Lower leg skin (tissue), 4 donors: ENCODE results near the gene GGCT. TPM values are rescaled to one million over a fixed set of nuclear protein-coding genes. Genes with fewer than 3 reads are reported as not detected.

Experiments
- DNase-seq, 2 donors: peaks; one replicate each; pipeline ENCODE4 v3.0.0-alpha.2; 2019; ENCODE audit warnings: low spot score in 2 of 2
- H3K4me3 ChIP-seq: fragments of 200-600 bp; sonication (generic); 2 replicates; pipeline ENCODE4 v1.5.1; 2017; ENCODE audit warnings: mild to moderate bottlenecking, low read depth; ENCODE audit not compliant: poor library complexity, severe bottlenecking
- CTCF ChIP-seq, 3 donors: fragments of 450-650 bp; IDR thresholded peaks; one replicate each; pipeline ENCODE4 v1.5.1; 2016; ENCODE audit warnings: antibody characterized with exemption in 3 of 3, mild to moderate bottlenecking in 3 of 3, moderate library complexity in 2 of 3
- POLR2A ChIP-seq, 2 donors: fragments of 450-650 bp; IDR thresholded peaks; one replicate each; pipeline ENCODE4 v1.6.1; 2016 to 2017; ENCODE audit warnings: antibody characterized with exemption in 2 of 2, mild to moderate bottlenecking in 1 of 2, moderate library complexity in 1 of 2
- WGBS, 2 donors: methylation state at CpG; one replicate each; pipeline ENCODE4 v1.1.5; 2018; 5-methylcytosine and 5-hydroxymethylcytosine counted together
- intact Hi-C: fragments of 100-400 bp; cut with DNase I; formaldehyde crosslinking; loops from one replicate; pipeline ENCODE4 v1.15.0; 2023; ENCODE audit warnings: low total_unique reads
- total RNA-seq, 4 donors: library from RNA; depleted of rRNA; stranded (reverse); fragments of >200 nt; gene quantifications; one replicate each; pipeline ENCODE4 v1.1.0, GENCODE V29; 2016

GGCT gene
- total RNA-seq, 4 donors from 2014 or later, result 40.0 to 66.2 (median 60.8) TPM

DNA sequence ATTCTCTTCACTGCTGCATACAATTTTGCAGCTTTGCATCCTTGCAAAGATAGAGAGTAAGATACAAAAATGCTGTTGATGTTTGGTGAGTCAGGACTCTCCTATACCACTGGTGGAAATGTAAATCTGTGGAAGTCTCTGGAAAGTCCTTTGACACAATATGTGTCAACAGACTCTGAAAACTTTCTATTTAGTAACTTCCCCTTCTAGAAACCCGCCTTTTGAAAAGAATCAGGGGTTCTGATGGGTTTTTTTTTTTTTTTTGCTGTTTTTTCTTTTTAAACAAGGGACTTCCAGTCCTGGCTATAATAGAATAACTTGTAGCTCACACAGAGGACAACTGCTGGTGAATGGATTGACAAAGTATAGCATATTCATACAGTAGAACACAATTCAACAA lies 42.5 kb downstream of the GGCT start:
- intact Hi-C loops, result no loop called here
- no peak for TF ChIP-seq CTCF (IDR thresholded peaks at IDR 0.05)
- TF ChIP-seq POLR2A (IDR thresholded peaks at IDR 0.05), result no peak
- H3K4me3 ChIP-seq, result no peak overlapping the region
- 92 to 95% methylated on average over 1 of the region's 1 CpG for WGBS, 2 donors
- DNase-seq, result no peak

DNA sequence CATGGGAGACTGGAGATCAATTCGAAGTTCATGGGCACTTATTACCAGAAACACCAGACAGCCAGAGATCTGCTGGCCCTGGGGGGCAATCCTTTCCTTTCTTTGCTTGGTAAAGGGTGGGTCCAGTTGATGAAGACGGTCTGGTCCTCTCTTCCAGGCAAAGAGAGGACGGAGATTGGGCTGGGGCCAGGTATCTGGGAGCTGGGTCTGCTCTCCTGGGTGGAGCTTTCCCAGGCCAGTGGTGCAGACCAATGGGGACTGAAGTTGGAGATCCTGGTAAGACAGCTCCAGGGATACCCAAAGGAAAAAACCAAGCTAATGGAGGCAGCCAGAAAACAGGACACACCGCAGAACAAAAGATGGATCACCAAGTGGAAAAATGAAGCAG lies 44.4 kb downstream of the GGCT start:
- intact Hi-C loops, result no loop called here
- TF ChIP-seq POLR2A (IDR thresholded peaks at IDR 0.05) (no peak), CTCF (IDR thresholded peaks at IDR 0.05) (no peak)

DNA sequence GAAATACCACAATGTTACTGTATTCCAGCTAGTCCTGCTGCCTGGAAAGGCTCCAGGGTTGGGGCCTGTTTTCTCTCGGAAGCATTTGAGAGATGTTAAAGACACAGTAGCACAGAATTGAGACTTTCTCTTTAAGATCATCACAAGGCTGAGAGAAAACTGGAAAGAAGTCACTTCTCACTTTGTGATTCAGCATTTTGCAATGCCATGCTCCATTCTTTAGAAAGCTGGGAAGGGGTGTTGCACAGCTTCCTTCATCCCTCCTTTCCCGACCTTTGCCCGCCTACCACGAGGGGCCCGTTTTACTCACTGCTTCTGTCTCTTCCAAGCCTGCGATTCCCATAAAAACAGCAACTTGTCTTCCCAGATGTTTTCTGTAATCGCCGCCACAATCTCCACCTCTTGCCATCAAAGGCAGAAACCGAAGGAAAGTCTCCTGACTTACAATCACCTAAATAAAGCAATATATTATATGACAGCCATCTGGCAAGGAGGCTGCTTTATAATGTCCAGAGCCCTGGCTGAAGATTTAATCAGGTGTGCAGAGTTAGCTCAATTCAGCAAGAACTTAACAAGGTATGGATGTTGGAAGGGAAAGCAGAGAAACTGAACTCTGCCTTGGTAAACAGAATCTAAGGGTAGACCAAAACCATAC lies 44.9 kb downstream of the GGCT start:
- DNase-seq, result peak in 1 of 2 donors; percentile 93
- TF ChIP-seq POLR2A (IDR thresholded peaks at IDR 0.05) (no peak), CTCF (IDR thresholded peaks at IDR 0.05) (no peak)
- no peak overlapping the region for H3K4me3 ChIP-seq
- intact Hi-C loops, result no loop called here
- WGBS, 2 donors, result 46 to 53% methylated on average over 9 of the region's 9 CpGs

More for the DNA sequence above, 44.4 kb downstream of the GGCT start:
- DNase-seq, result no peak
- H3K4me3 ChIP-seq, result no peak overlapping the region
- 59 to 80% methylated on average over 4 of the region's 4 CpGs for WGBS, 2 donors

GRCh38 chr7:30458311-30458710 lies 46.3 kb downstream of the GGCT start:
- no peak overlapping the region for H3K4me3 ChIP-seq
- intact Hi-C loops, result no loop called here
- DNase-seq, result no peak
- TF ChIP-seq CTCF (IDR thresholded peaks at IDR 0.05) (no peak), POLR2A (IDR thresholded peaks at IDR 0.05) (no peak)
- 54 to 60% methylated on average over 1 of the region's 1 CpG for WGBS, 2 donors

DNA sequence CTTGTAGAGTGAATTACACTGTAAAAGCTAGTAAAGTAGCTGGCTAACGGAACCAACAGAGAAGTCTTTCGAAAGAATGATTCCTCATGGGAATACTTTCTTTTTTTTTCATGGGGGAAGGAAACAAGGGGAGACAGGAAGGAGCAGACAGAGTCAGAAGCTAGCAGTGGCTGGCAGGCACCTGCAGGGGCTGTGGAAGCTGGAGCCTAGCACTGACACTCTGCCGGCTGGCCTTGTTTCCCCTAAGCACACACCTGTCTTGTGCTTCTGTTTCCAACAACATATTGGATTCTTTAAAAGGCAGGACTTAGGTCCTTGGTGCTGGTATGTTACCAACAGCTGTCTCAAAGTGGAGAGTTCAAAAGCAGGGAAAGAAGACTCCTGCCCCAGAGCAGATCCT lies 50.7 kb downstream of the GGCT start:
- 64 to 66% methylated on average over 3 of the region's 3 CpGs for WGBS, 2 donors
- DNase-seq, result no peak
- no peak overlapping the region for H3K4me3 ChIP-seq
- TF ChIP-seq CTCF (IDR thresholded peaks at IDR 0.05), result no peak
- no peak for TF ChIP-seq POLR2A (IDR thresholded peaks at IDR 0.05)
- intact Hi-C loops, result no loop called here

DNA sequence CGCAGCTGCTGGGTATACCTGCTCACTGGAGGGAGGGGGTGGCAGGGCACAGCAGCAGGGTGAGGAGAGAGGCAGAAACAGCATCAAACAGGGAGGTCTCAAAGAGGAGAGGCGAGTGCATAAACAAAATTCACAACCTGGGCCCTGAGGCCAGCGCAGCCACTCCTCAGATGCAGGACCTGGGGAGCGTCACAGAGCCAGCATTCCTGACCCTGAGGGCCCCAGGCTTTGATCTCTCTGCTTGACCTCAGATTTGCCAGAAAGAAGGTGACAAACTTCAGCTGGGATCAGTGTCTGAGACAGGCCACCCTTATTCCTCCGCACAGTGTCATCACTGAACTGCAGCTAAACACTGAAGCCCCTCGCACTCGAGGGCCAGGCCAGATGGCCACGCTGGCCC lies 51.6 kb downstream of the GGCT start:
- no peak for TF ChIP-seq CTCF (IDR thresholded peaks at IDR 0.05)
- no peak for TF ChIP-seq POLR2A (IDR thresholded peaks at IDR 0.05)
- no peak overlapping the region for H3K4me3 ChIP-seq
- intact Hi-C loops, result no loop called here
- 94 to 96% methylated on average over 8 of the region's 8 CpGs for WGBS, 2 donors
- DNase-seq, result no peak
